Measurements from ENCODE around the gene SPATS2. TPM values are rescaled to one million over a fixed set of nuclear protein-coding genes. Genes with fewer than 3 reads are reported as not detected.
"Not testable (repeated sequence)": the region's sequence is repeated elsewhere in the genome, so short reads cannot be mapped to it uniquely, and the experiment has no call there.

Gene SPATS2
- total RNA-seq, 6 experiments from 2014 or later, result 33.4 to 64.4 (median 50.9) TPM

DNA sequence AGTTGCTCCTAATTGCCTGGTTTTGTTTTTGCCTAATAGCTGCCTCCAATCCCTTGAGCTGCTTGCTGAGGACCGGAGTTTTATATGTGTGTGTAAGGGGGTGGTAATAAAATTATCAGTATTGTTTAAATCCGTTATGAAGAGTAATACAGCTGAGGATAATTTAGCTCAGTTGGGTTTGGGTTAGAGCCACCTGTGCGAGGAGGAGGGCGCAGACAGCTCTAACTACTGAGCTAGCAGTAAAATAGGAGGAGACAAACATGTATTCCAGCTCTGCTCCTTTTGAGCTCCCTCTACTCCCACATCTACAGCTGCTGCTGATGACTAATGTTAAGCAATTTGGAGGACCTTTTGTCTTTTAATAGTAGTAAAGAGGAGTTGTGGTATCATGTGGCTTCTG is 61.5 kb downstream of the SPATS2 start:
- DNase-seq, result peak; percentile 63
- TF ChIP-seq, protein P1, sequence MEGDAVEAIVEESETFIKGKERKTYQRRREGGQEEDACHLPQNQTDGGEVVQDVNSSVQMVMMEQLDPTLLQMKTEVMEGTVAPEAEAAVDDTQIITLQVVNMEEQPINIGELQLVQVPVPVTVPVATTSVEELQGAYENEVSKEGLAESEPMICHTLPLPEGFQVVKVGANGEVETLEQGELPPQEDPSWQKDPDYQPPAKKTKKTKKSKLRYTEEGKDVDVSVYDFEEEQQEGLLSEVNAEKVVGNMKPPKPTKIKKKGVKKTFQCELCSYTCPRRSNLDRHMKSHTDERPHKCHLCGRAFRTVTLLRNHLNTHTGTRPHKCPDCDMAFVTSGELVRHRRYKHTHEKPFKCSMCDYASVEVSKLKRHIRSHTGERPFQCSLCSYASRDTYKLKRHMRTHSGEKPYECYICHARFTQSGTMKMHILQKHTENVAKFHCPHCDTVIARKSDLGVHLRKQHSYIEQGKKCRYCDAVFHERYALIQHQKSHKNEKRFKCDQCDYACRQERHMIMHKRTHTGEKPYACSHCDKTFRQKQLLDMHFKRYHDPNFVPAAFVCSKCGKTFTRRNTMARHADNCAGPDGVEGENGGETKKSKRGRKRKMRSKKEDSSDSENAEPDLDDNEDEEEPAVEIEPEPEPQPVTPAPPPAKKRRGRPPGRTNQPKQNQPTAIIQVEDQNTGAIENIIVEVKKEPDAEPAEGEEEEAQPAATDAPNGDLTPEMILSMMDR (IDR thresholded peaks at IDR 0.05), result no peak
- Mint-ChIP-seq H3K4me1 (ENCODE audit: low read depth) (peaks cover 13% of the 10 kb centered on the region), H3K27me3 (ENCODE audit: insufficient read depth) (no peaks in the 10 kb centered on the region), H3K27ac (peak overlapping the region; percentile 55), H3K36me3 (ENCODE audit: low read depth) (peaks cover 20% of the 10 kb centered on the region), H3K4me3 (peak overlapping the region; percentile 48), H3K9me3 (no peaks in the 10 kb centered on the region)

DNA sequence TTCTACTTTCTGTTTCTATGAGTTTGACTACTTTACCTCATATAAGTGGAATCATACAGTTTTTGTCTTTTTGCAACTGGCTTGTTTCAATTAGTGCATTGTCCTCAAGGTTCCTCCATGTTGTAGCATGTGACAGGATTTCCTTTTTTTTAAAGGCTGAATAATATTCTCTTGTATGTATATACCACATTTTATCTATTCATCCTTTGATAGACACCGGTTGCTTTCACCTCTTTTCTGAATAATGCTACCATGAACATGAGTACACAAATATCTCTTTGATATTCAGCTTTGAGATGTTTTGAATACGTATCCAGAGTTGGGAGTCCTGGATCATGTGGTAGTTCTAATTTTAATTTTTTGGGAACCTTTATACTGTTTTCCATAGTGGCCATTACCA is 65.4 kb downstream of the SPATS2 start:
- peaks cover 13% of the 10 kb centered on the region for H3K4me1 Mint-ChIP-seq (ENCODE audit: low read depth)
- no peaks in the 10 kb centered on the region for H3K9me3 Mint-ChIP-seq
- no peak for DNase-seq
- no peak overlapping the region for H3K27ac Mint-ChIP-seq
- no peaks in the 10 kb centered on the region for H3K27me3 Mint-ChIP-seq (ENCODE audit: insufficient read depth)
- H3K4me3 Mint-ChIP-seq, result no peak overlapping the region
- H3K36me3 Mint-ChIP-seq (ENCODE audit: low read depth), result peaks cover 9% of the 10 kb centered on the region; the same call in 1 of the 2 replicates
- TF ChIP-seq, protein P1 (IDR thresholded peaks at IDR 0.05), result no peak

DNA sequence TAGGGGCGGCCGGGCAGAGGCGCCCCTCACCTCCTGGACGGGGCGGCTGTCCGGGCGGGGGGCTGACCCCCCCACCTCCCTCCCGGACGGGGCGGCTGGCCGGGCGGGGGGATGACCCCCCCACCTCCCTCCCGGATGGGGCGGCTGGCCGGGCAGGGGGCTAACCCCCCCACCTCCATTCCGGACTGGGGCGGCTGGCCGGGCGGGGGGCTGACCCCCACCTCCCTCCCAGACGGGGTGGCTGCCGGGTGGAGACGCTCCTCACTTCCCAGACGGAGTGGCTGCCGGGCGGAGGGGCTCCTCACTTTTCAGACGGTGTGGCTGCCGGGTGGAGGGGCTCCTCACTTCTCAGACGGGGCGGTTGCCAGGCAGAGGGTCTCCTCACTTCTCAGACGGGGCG is 69.5 kb downstream of the SPATS2 start:
- not testable (repeated sequence) for H3K36me3 Mint-ChIP-seq (ENCODE audit: low read depth); H3K4me1 Mint-ChIP-seq (ENCODE audit: low read depth); H3K27ac Mint-ChIP-seq; H3K9me3 Mint-ChIP-seq; H3K4me3 Mint-ChIP-seq; H3K27me3 Mint-ChIP-seq (ENCODE audit: insufficient read depth); DNase-seq

DNA sequence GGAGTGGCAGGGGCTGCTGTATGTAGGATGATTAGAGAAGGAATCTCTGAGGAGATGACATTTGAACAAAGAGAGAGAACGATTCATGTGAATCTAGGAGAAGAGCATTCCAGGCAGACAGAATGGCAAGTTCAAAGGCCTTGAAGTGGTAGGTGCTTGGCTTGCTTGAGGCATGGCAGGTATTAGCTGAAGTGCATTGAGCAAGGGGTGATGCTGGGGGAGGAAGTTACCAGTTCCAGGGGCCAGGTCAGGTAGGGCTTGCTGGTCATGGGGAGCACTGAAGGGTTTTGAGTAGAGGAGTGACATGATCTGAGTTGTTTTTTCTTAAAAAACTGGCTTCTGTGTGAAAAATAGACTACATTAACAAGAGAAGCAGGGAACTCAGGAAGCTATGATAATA is 71.8 kb downstream of the SPATS2 start:
- TF ChIP-seq, protein P1 (IDR thresholded peaks at IDR 0.05), result no peak
- no peaks in the 10 kb centered on the region for H3K27me3 Mint-ChIP-seq (ENCODE audit: insufficient read depth)
- H3K27ac Mint-ChIP-seq, result no peak overlapping the region
- DNase-seq, result no peak
- H3K9me3 Mint-ChIP-seq, result no peaks in the 10 kb centered on the region
- H3K4me1 Mint-ChIP-seq (ENCODE audit: low read depth), result peaks cover 10% of the 10 kb centered on the region
- H3K36me3 Mint-ChIP-seq (ENCODE audit: low read depth), result peaks cover 12% of the 10 kb centered on the region; the same call in 1 of the 2 replicates
- no peak overlapping the region for H3K4me3 Mint-ChIP-seq

DNA sequence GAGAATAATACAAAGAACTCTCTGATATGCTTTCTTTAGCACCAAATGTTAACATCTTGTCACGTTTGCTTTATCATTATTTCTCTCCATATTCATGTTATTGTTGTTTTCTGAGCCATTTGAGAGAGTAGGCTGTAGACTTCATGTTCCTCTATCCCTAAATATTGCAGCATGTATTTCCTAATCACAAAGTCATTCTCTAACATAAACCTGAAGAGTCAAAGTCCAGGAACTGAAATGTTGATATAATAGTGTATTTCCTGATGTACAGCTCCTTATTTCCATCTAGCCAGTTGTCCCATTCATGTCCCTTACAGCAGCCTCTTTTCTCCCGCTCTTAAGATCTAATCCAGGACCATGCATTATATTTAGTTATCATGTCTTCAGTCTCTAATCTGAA is 72.8 kb downstream of the SPATS2 start:
- Mint-ChIP-seq H3K9me3 (no peaks in the 10 kb centered on the region), H3K27me3 (ENCODE audit: insufficient read depth) (no peaks in the 10 kb centered on the region), H3K4me3 (no peak overlapping the region), H3K36me3 (ENCODE audit: low read depth) (peaks cover 8% of the 10 kb centered on the region; the same call in 1 of the 2 replicates), H3K27ac (no peak overlapping the region), H3K4me1 (ENCODE audit: low read depth) (peaks cover 10% of the 10 kb centered on the region)
- TF ChIP-seq, protein P1 (IDR thresholded peaks at IDR 0.05), result no peak
- no peak for DNase-seq

DNA sequence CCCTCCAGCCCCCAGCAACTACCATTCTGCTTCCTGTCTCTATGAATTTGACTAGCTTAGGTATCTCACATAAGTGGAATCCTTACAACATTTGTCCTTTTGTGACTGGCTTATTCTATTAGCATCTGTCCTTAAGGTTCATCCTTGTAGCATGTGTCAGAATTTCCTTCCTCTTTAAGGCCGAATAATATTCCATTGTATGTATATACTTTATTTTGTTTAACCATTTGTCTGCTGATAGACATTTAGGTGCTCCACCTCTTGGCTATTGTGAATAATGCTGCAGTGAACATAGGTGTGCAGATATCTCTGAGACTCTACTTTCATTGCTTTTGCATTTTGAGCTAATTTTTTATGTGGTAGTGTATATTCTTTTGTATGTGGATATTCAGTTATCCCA is 75.7 kb downstream of the SPATS2 start:
- Mint-ChIP-seq H3K36me3 (ENCODE audit: low read depth) (peaks cover 14% of the 10 kb centered on the region; the same call in 1 of the 2 replicates), H3K27ac (no peak overlapping the region), H3K4me3 (no peak overlapping the region), H3K4me1 (ENCODE audit: low read depth) (peaks cover 10% of the 10 kb centered on the region), H3K9me3 (no peaks in the 10 kb centered on the region), H3K27me3 (ENCODE audit: insufficient read depth) (no peaks in the 10 kb centered on the region)
- DNase-seq, result no peak
- TF ChIP-seq, protein P1 (IDR thresholded peaks at IDR 0.05), result no peak
